CD4-positive, alpha-beta memory T cell (primary cell): Measurements from ENCODE around the gene YJU2. TPM values are rescaled to one million over a fixed set of nuclear protein-coding genes. Genes with fewer than 3 reads are reported as not detected.
"Not testable (repeated sequence)": the region's sequence is repeated elsewhere in the genome, so short reads cannot be mapped to it uniquely, and the experiment has no call there.

ENCODE experiments used
- CTCF ChIA-PET: fragments of 350-600 bp; sonication (Branson Sonifier 250); formaldehyde crosslinking; loops from one replicate; lab custom pipeline; 2021; ENCODE audit warnings: inconsistent platforms; ENCODE audit not compliant: partially characterized antibody; lab: Charles Lee
- POLR2A ChIA-PET: fragments of 350-600 bp; sonication (Branson Sonifier 250); formaldehyde crosslinking; loops from one replicate; lab custom pipeline; 2021; ENCODE audit not compliant: partially characterized antibody; lab: Charles Lee
- DNase-seq, 5 donors: peaks; one replicate each; pipeline versions ENCODE4 v3.0.0 to v3.0.0-alpha.2; 2020 to 2022; ENCODE audit warnings: mixed read lengths in 1 of 5
- H3K27ac ChIP-seq: one replicate; pipeline ENCODE4 v1.7.0; 2013; ENCODE audit warnings: low read depth, low read length
- H3K27me3 ChIP-seq: 2 replicates; pipeline ENCODE4 v1.7.0; 2013; ENCODE audit warnings: mild to moderate bottlenecking, low read length, moderate library complexity; ENCODE audit not compliant: insufficient read depth
- H3K36me3 ChIP-seq: 2 replicates; pipeline ENCODE4 v1.7.0; 2013; ENCODE audit warnings: mild to moderate bottlenecking, low read length, moderate library complexity; ENCODE audit not compliant: insufficient read depth
- H3K4me1 ChIP-seq: 2 replicates; pipeline ENCODE4 v1.7.0; 2013; ENCODE audit warnings: mild to moderate bottlenecking, low read length, moderate library complexity; ENCODE audit not compliant: insufficient read depth
- H3K4me3 ChIP-seq, 2 donors: one replicate each; pipeline ENCODE4 v1.7.0; 2013; ENCODE audit warnings: low read length in 2 of 2, mild to moderate bottlenecking in 1 of 2
- H3K9me3 ChIP-seq, 2 donors: one replicate each; pipeline ENCODE4 v1.7.0; 2013; ENCODE audit warnings: low read length in 2 of 2, control low read depth in 1 of 2; ENCODE audit not compliant: control insufficient read depth in 1 of 2
- H3K27ac Mint-ChIP-seq, 7 donors: one replicate each; pipeline ENCODE4 v1.8.0; 2020 to 2021; ENCODE audit warnings: mixed read lengths in 7 of 7, mild to moderate bottlenecking in 6 of 7, inconsistent platforms in 3 of 7, moderate library complexity in 3 of 7
- H3K27me3 Mint-ChIP-seq, 2 donors: one replicate each; pipeline ENCODE4 v1.8.0; 2020 to 2021; ENCODE audit warnings: mixed read lengths in 2 of 2
- H3K36me3 Mint-ChIP-seq, 2 donors: one replicate each; pipeline ENCODE4 v1.8.0; 2020 to 2021; ENCODE audit warnings: mixed read lengths in 2 of 2, inconsistent platforms in 1 of 2, mild to moderate bottlenecking in 1 of 2
- H3K4me1 Mint-ChIP-seq, 4 donors: one replicate each; pipeline ENCODE4 v1.8.0; 2020 to 2021; ENCODE audit warnings: mixed read lengths in 4 of 4, mild to moderate bottlenecking in 1 of 4
- H3K4me3 Mint-ChIP-seq, 8 donors: one replicate each; pipeline ENCODE4 v1.8.0; 2020 to 2021; ENCODE audit warnings: mixed read lengths in 8 of 8, mild to moderate bottlenecking in 7 of 8, moderate library complexity in 6 of 8, inconsistent platforms in 3 of 8
- H3K9me3 Mint-ChIP-seq, 8 donors: one replicate each; pipeline ENCODE4 v1.8.0; 2020 to 2021; ENCODE audit warnings: mixed read lengths in 8 of 8, mild to moderate bottlenecking in 5 of 8, inconsistent platforms in 3 of 8, moderate library complexity in 1 of 8
- intact Hi-C: fragments of 100-400 bp; cut with micrococcal nuclease; formaldehyde crosslinking; loops from one replicate; pipeline ENCODE4 v1.15.1; 2023
- polyA plus RNA-seq, 2 donors: library from polyadenylated mRNA; unstranded; fragments of 300-500 nt; fragmentation: Illumina TruSeq; gene quantifications; one replicate each; pipeline ENCODE4 v1.2.3, GENCODE V29; 2021
- total RNA-seq, 2 experiments: library from RNA; stranded (reverse); gene quantifications; one replicate each; pipeline ENCODE4 v1.2.3, GENCODE V29; 2021

YJU2 gene
- total and polyA plus RNA-seq, 4 experiments from 2014 or later: 13.0 to 36.1 (median 28.7) TPM

DNA sequence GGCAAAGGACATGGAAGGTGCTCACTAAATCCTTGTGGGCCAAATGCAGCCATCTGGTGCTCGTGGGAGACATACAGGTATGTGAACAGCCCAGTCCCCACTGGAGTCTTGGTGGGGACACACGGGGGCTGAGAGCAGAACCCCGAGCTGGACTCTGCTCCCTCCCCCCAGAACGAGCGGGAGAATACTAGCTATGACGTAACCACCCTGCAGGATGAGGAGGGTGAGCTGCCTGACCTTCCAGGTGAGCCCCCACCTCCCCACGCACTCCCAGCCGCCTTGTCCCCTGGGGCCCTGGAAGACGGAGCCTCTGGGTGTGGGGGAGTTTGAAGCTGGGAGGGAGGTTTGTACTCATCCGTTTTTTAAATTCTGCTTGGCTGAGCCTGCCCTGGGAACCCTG lies 31.1 kb upstream of the YJU2 start:
- Histone ChIP-seq H3K27ac (no peak overlapping the region), H3K9me3 (no peaks in the 10 kb centered on the region), H3K36me3 (no peaks in the 10 kb centered on the region), H3K4me3 (no peak overlapping the region), H3K27me3 (no peaks in the 10 kb centered on the region), H3K4me1 (peaks cover 9% of the 10 kb centered on the region)
- Mint-ChIP-seq H3K36me3 (no peaks in the 10 kb centered on the region), H3K4me3 (no peak overlapping the region), H3K9me3 (peaks cover 0 to 1% (median 0%) of the 10 kb centered on the region in 8 donors), H3K4me1 (peaks cover 10 to 18% (median 11%) of the 10 kb centered on the region in 4 donors), H3K27ac (peak overlapping the region in 2 of 7 donors; percentile 64 to 68), H3K27me3 (no peaks in the 10 kb centered on the region)
- intact Hi-C loops: no loop called here
- POLR2A ChIA-PET: interaction anchor here (1.1 to 1.4 kb wide), 2 partner anchors 31 to 781 kb away, joined by 3 to 6 read pairs; partner anchors contain the start of gene YJU2
- CTCF ChIA-PET: interaction anchor here (0.7 kb wide), 1 partner anchor 16 kb away, joined by 3 read pairs; no protein-coding TSS in a partner anchor
- no peak for DNase-seq

DNA sequence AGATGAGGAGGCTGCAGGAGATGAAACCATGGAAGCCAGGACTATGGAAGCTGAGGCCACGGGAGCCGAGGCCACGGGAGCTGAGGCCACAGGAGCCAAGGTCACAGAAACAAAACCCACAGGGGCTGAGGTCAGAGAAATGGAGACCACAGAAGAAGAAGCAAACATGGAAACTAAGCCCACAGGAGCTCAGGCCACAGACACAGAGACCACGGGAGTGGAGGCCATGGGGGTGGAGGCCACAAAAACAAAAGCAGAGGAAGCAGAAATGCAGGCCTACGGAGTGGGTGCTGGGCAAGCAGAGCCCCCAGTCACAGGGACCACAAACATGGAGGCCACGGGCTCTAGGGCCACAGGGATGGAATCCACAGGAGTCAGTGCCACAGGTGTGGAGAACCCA lies 30.0 kb upstream of the YJU2 start:
- ChIA-PET CTCF (interaction anchor here (0.9 kb wide), 1 partner anchor 16 kb away, joined by 3 read pairs; no protein-coding TSS in a partner anchor), POLR2A (interaction anchor here (0.6 kb wide), 1 partner anchor 254 kb away, joined by 3 read pairs; no protein-coding TSS in a partner anchor)
- no peak overlapping the region for H3K27ac ChIP-seq
- Mint-ChIP-seq H3K27me3 (no peaks in the 10 kb centered on the region), H3K9me3 (peaks cover 0 to 1% (median 0%) of the 10 kb centered on the region in 8 donors), H3K4me1 (peaks cover 10 to 18% (median 11%) of the 10 kb centered on the region in 4 donors), H3K27ac (peak overlapping the region in 2 of 7 donors; percentile 12 to 70), H3K4me3 (no peak overlapping the region), H3K36me3 (no peaks in the 10 kb centered on the region)
- no peak for DNase-seq
- intact Hi-C loops: no loop called here
- H3K9me3 ChIP-seq: no peaks in the 10 kb centered on the region
- no peaks in the 10 kb centered on the region for H3K36me3 ChIP-seq
- no peak overlapping the region for H3K4me3 ChIP-seq
- no peaks in the 10 kb centered on the region for H3K27me3 ChIP-seq
- peaks cover 9% of the 10 kb centered on the region for H3K4me1 ChIP-seq

DNA sequence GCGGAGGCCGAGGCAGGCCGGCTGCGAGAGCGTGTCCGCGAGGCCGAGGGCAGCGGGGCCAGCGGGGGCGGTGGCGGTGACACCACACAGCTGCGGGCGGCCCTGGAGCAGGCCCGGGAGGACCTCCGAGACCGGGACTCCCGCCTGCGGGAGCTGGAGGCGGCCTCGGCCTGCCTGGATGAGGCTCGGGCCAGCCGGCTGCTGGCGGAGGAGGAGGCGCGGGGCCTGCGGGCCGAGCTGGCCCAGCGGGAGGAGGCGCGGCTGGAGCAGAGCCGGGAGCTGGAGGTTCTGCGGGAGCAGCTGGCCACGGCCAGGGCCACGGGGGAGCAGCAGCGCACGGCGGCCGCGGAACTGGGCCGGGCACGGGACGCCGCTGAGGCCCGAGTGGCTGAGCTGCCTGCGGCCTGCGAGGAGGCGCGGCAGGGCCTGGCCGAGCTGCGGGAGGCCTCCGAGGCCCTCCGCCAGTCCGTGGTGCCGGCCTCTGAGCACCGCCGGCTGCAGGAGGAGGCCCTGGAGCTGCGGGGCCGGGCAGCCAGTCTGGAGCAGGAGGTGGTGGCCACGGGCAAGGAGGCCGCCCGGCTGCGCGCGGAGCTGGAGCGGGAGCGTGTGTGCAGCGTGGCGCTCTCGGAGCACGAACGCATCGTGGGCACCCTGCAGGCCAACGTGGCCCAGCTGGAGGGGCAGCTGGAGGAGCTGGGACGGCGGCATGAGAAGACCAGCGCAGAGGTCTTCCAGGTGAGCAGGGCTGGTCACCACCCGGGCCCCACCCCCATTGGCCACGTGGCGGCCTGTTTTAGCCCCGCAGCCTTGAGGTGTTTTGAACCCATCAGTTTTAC lies 29.2 kb upstream of the YJU2 start:
- H3K27ac Mint-ChIP-seq: no peak overlapping the region
- Histone ChIP-seq H3K36me3 (no peaks in the 10 kb centered on the region), H3K4me1 (peaks cover 9% of the 10 kb centered on the region), H3K27me3 (no peaks in the 10 kb centered on the region), H3K27ac (no peak overlapping the region), H3K9me3 (no peaks in the 10 kb centered on the region), H3K4me3 (no peak overlapping the region)
- no peak for DNase-seq
- intact Hi-C loops: no loop called here
- no peak overlapping the region for H3K4me3 Mint-ChIP-seq
- H3K36me3 Mint-ChIP-seq: no peaks in the 10 kb centered on the region
- POLR2A ChIA-PET: no interaction called here
- CTCF ChIA-PET: interaction anchor here (0.8 kb wide), 1 partner anchor 15 kb away, joined by 3 read pairs; no protein-coding TSS in a partner anchor
- H3K27me3 Mint-ChIP-seq: no peaks in the 10 kb centered on the region
- peaks cover 10 to 15% (median 11%) of the 10 kb centered on the region in 4 donors for H3K4me1 Mint-ChIP-seq
- peaks cover 0 to 1% (median 0%) of the 10 kb centered on the region in 8 donors for H3K9me3 Mint-ChIP-seq

DNA sequence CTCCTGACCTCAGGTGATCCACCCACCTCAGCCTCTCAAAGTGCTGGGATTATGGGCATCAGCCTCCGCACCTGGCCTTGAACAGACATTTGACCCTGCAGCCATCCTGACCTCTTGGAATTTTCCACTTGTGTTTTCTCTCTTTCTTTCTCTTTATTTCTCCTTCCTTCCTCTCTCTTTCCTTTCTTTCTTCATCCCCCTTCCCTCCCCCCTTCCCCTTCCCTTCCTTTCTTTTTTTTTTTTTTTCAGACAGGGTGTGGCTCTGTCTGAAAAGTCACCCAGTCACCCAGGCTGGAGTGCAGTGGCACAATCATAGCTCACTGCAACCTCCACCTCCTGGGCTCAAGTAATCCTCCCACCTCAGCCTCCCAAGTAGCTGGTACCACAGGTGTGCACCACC lies 28.4 kb upstream of the YJU2 start:
- H3K4me1 ChIP-seq, H3K36me3 Mint-ChIP-seq, H3K27me3 Mint-ChIP-seq, H3K9me3 ChIP-seq, H3K27me3 ChIP-seq, H3K36me3 ChIP-seq, DNase-seq, H3K4me3 Mint-ChIP-seq, H3K9me3 Mint-ChIP-seq, H3K4me3 ChIP-seq, H3K27ac ChIP-seq, intact Hi-C loops, POLR2A ChIA-PET: not testable (repeated sequence)
- peaks cover 10 to 15% (median 11%) of the 10 kb centered on the region in 4 donors for H3K4me1 Mint-ChIP-seq
- CTCF ChIA-PET: interaction anchor here (0.7 kb wide), 1 partner anchor 225 kb away, joined by 4 read pairs; no protein-coding TSS in a partner anchor
- peak overlapping the region in 1 of 7 donors; percentile 30 for H3K27ac Mint-ChIP-seq

DNA sequence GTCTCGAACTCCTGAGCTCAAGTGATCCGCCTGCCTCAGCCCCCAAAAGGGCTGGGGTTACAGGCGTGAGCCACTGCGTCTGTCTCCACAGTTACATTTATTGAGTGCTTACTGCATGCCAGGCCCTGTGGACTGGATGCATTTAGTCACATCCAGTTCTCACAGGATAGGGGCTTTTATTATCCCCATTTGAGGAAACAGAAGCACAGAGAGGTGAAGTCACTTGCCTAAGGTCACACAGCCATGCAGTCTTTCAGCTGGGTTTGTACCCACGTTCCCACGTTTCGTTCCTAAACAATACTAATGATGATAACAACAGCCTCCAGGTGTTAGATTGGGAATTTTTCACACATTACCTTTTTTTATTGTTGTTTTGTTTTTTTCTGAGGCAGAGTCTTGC lies 26.7 kb upstream of the YJU2 start:
- Mint-ChIP-seq H3K27ac (no peak overlapping the region), H3K4me3 (no peak overlapping the region), H3K27me3 (no peaks in the 10 kb centered on the region), H3K9me3 (peaks cover 0 to 1% (median 0%) of the 10 kb centered on the region in 8 donors), H3K4me1 (peaks cover 0 to under 1% (median 0%) of the 10 kb centered on the region in 4 donors), H3K36me3 (no peaks in the 10 kb centered on the region)
- Histone ChIP-seq H3K27ac (no peak overlapping the region), H3K4me3 (no peak overlapping the region), H3K4me1 (peaks cover under 1% of the 10 kb centered on the region), H3K9me3 (no peaks in the 10 kb centered on the region), H3K36me3 (no peaks in the 10 kb centered on the region), H3K27me3 (no peaks in the 10 kb centered on the region)
- POLR2A ChIA-PET: no interaction called here
- intact Hi-C loops: no loop called here
- CTCF ChIA-PET: interaction anchor here (0.6 kb wide), 1 partner anchor 233 kb away, joined by 4 read pairs; no protein-coding TSS in a partner anchor
- DNase-seq: no peak

DNA sequence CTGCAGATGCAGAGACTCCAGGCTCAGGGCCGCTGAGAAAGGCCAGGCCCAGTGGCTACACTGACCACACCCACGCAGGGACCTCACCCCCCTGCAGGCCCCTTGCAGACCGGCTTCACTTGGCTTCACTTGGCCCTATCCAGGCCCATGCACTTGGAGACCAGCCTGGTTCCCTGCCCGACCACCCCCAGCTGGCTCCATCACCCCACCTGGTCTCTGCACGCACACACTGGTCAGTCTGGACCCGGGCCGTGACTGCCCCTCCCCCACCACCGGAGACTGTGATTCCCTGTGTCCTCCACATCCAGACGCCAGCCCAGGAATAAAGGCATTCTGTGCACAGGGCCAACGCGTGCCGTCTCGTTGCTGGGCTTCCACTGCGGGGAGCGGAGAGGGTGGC lies 22.4 kb upstream of the YJU2 start:
- H3K4me1 Mint-ChIP-seq: peaks cover 0 to 1% (median 0%) of the 10 kb centered on the region in 4 donors

DNA sequence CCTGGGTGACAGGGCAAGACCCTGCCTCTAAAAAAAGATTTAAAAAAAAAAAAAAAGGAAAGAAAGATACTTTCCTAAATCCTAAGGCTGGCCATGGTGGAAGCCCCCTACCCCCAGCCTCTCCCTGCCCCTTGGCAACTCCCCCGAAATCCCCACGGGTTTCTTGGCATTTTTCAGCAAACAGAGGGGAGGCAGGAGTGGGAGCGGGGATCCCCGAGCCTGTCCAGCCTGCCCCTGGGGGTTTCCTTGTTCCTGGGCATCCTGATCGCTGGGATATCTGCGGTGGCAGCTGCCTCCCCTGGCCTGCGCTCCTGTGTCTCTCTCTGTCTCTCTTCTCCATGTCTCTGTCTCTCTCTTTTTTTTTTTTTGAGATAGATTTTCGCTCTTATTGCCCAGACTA lies 21.0 kb upstream of the YJU2 start:
- no peak overlapping the region for H3K27ac ChIP-seq
- no peaks in the 10 kb centered on the region for H3K9me3 Mint-ChIP-seq
- H3K36me3 Mint-ChIP-seq: no peaks in the 10 kb centered on the region
- DNase-seq: no peak
- peaks cover 0 to 3% of the 10 kb centered on the region in 2 donors for H3K27me3 Mint-ChIP-seq
- no peaks in the 10 kb centered on the region for H3K36me3 ChIP-seq
- H3K4me3 ChIP-seq: no peak overlapping the region
- ChIA-PET POLR2A (no interaction called here), CTCF (no interaction called here)
- no peak overlapping the region for H3K4me3 Mint-ChIP-seq
- intact Hi-C loops: no loop called here
- peak overlapping the region in 1 of 7 donors; percentile 13 for H3K27ac Mint-ChIP-seq
- H3K4me1 ChIP-seq: no peaks in the 10 kb centered on the region
- peaks cover 13% of the 10 kb centered on the region for H3K27me3 ChIP-seq
- H3K4me1 Mint-ChIP-seq: peaks cover 0 to 1% (median 0%) of the 10 kb centered on the region in 4 donors
- no peaks in the 10 kb centered on the region for H3K9me3 ChIP-seq

More for the DNA sequence above, 22.4 kb upstream of the YJU2 start:
- Histone ChIP-seq H3K27me3 (peaks cover 13% of the 10 kb centered on the region), H3K4me1 (no peaks in the 10 kb centered on the region), H3K36me3 (no peaks in the 10 kb centered on the region), H3K9me3 (no peaks in the 10 kb centered on the region), H3K4me3 (no peak overlapping the region), H3K27ac (no peak overlapping the region)
- H3K36me3 Mint-ChIP-seq: no peaks in the 10 kb centered on the region
- intact Hi-C loops: no loop called here
- H3K27ac Mint-ChIP-seq: no peak overlapping the region
- peaks cover 0 to 1% of the 10 kb centered on the region in 2 donors for H3K27me3 Mint-ChIP-seq
- ChIA-PET CTCF (no interaction called here), POLR2A (no interaction called here)
- no peak overlapping the region for H3K4me3 Mint-ChIP-seq
- DNase-seq: no peak
- no peaks in the 10 kb centered on the region for H3K9me3 Mint-ChIP-seq
